GM23248 (cell line): ENCODE results near the gene OR56B4.
"Not testable (repeated sequence)": the region's sequence is repeated elsewhere in the genome, so short reads cannot be mapped to it uniquely, and the experiment has no call there.

Experiments
- EZH2 ChIP-seq: fragments of 200-600 bp; sonication (generic); IDR thresholded peaks from 2 replicates; pipeline ENCODE4 v1.6.1; 2018; ENCODE audit warnings: antibody characterized with exemption, mild to moderate bottlenecking; ENCODE audit not compliant: insufficient read depth, poor library complexity, severe bottlenecking
- EZH2phosphoT487 ChIP-seq: fragments of 200-600 bp; sonication (generic); IDR thresholded peaks from 2 replicates; pipeline ENCODE4 v1.6.1; 2018; ENCODE audit warnings: antibody characterized with exemption, moderate library complexity, mild to moderate bottlenecking, low read depth; ENCODE audit not compliant: insufficient read depth

GRCh38 chr11:6076443-6076842 is 31.0 kb upstream of the OR56B4 start:
- TF ChIP-seq EZH2, EZH2phosphoT487: not testable (repeated sequence)
